GM06990 (cell line): ENCODE results near the gene RASA3.

Experiments
- DNase-seq: peaks from one replicate; pipeline ENCODE4 v3.0.0-alpha.2; 2011; ENCODE audit not compliant: insufficient read length; ENCODE audit errors: extremely low read depth
- H3K27me3 ChIP-seq: replicated peaks from 2 replicates; pipeline ENCODE4 v1.6.0; 2011; ENCODE audit warnings: low read length; ENCODE audit not compliant: control insufficient read depth, insufficient read depth
- H3K36me3 ChIP-seq: 2 replicates; pipeline ENCODE4 v1.5.1; 2011; ENCODE audit warnings: low read length; ENCODE audit not compliant: control insufficient read depth, insufficient read depth
- H3K4me3 ChIP-seq: replicated peaks from 2 replicates; pipeline ENCODE4 v1.5.1; 2011; ENCODE audit warnings: low read depth, mild to moderate bottlenecking, control low read depth, low read length
- TF ChIP-seq, protein P1 (sequence below): IDR thresholded peaks from 2 replicates; pipeline ENCODE4 v1.5.1; 2011; ENCODE audit warnings: low read length, control low read depth, mild to moderate bottlenecking, inconsistent platforms; ENCODE audit not compliant: insufficient read depth, poor library complexity, severe bottlenecking

The RASA3 gene

DNA sequence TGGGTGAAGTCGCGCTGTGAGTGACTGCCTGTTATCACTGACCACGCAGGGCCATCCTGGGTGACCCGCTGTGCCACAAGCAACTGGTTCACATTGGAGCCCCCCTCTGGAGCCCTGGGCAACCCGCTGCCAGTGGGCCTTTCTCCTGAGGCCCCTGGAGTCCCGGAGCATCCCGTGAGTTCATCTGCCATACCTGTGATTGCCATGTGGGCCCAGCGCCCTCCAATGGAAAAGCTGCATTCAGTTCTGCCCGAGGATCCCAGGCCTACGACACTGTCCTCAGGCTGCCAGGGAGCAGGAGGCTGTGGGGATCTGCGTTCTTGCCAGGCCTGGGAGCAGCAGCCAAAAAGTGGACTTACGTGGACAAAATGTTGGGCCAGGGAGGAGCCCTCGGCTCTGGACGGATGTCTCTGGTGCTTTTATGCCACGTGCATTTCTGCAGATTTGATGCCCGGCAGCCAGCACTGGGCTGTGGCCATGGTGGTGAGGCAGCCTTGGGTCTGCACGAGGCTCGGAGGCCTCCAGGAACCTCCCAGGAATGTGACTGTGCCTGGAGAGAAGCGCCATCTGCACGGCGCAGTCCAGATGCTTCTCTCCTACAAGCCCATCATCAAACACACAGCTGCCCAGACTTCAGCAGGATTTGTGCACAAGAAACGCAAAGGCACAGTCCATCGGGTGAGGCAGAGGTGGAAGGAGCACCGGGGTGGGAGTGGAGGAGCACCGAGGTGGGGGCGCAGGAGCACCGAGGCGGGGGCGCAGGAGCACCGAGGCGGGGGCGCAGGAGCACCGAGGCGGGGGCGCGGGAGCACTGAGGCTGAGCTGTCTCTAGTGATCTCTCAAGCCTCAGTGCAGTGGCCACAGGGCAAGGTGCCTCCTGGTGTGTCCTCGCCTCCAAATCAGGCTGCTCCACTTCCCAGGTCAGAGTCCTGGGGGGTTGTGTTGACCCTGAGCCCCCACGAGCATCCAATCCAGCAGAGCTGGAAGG lies 202.5 kb downstream of the RASA3 start:
- DNase-seq, result no peak
- no peak overlapping the region for H3K4me3 ChIP-seq
- no peaks in the 10 kb centered on the region; the same call in none of the 2 replicates for H3K27me3 ChIP-seq
- H3K36me3 ChIP-seq, result no peaks in the 10 kb centered on the region
- TF ChIP-seq, protein P1, sequence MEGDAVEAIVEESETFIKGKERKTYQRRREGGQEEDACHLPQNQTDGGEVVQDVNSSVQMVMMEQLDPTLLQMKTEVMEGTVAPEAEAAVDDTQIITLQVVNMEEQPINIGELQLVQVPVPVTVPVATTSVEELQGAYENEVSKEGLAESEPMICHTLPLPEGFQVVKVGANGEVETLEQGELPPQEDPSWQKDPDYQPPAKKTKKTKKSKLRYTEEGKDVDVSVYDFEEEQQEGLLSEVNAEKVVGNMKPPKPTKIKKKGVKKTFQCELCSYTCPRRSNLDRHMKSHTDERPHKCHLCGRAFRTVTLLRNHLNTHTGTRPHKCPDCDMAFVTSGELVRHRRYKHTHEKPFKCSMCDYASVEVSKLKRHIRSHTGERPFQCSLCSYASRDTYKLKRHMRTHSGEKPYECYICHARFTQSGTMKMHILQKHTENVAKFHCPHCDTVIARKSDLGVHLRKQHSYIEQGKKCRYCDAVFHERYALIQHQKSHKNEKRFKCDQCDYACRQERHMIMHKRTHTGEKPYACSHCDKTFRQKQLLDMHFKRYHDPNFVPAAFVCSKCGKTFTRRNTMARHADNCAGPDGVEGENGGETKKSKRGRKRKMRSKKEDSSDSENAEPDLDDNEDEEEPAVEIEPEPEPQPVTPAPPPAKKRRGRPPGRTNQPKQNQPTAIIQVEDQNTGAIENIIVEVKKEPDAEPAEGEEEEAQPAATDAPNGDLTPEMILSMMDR, result no peak

DNA sequence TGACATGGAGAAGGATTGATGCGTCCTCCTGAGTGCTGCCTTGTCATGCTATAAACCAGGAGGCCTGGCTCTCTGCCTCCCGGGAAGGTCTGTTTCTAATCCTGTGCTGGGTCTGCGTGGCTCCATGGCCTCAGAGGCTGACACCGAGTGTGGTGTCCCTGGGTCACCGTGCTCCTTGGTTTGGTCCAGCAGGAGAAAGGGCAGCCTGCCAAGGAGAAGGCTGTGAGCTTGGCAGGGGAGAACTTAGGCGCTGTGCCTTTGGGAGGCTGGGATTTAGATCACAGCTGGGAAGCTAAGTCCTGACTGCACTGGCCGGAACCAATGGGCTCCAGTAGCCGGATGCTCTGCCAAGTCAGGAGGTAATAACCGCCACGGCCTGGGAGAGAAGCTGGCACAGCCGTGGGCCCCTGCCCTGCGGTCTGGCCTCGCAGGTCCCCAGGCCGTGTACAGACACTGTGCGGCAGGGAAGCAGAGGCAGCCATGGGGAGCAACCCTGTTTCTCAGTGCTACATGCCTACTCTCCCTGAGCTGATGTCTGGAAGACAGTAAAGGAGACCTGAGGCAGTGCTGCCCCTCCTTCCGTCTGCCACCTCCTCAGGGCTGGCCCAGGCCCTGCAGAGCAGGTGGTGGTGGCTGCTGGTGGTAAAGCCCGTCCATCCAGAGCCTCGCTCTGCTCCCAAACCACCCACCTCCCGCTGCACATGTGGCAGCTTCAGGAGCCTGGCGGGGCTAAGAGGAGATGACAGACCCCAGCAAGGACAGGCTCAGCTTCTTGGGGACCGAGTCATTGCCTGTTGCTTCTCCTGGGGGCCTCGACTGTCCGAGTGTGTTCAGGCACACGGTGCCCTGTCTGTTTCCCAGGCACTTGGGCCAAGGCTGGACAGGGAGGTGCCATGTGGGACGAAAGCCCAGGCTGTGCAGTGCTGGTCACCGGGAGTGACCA lies 203.5 kb downstream of the RASA3 start:
- DNase-seq, result no peak
- no peak overlapping the region for H3K4me3 ChIP-seq
- H3K27me3 ChIP-seq, result no peaks in the 10 kb centered on the region; the same call in none of the 2 replicates
- TF ChIP-seq, protein P1, result no peak
- H3K36me3 ChIP-seq, result no peaks in the 10 kb centered on the region
